ENCODE data around the gene CADM1.

Gene CADM1

DNA sequence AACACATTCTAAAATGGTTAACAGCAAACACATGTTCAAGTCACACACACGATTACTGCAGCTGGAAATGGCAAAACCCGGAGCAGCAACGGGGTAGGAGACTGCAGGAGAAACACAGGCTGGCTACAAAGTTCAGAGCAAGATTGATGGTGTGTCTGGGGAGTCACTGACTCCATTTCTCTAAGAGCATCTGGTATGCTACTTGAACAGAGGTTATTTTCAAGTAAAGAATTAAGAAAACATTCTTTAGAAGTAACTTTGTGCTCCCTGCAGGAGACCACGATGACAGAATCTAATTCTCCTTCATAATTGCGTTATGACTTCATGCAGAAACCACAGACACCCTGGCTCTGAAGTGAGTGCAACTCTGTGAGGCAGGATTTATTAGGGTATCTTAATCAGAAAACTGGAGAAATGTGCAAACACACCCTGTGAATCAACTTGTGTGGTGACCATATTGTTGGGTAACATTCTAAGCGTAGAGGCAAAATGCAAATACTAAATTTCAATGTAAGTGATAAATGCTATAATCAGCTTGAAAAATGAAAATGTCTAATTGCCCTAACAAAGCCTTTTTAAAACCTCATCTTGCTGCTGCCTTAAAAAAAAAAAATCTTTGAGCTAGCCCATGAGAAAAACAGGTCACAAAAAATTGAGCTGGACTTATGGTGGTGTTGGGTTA, 303.0 kb downstream of the CADM1 start:
- DNase-seq: no peak

- no peak for DNase-seq
Measured at GRCh38 chr11:115199481-115200069, 304.6 kb downstream of the CADM1 start.

DNA sequence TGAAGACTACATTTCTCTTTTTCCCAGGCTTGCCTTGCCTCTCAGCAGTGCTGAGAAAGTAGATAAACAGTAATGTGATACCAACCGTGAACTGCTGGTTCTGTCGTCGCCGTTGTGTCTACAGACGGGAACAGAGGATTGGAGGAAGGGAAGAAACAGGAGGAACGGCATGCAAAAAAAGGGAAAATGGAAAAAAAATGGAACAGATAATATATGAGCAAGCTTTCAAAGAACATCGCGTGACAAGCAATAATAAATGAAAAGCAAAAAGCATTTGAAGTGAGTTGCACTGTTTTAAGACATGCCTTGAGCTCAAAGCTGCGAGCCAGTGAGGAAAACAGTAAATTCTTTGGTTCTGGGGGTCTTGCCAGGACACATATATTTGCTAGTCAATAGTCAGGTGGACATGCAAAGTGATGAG, 305.9 kb downstream of the CADM1 start:
- no peak for DNase-seq

GRCh38 chr11:115197433-115197832, 306.8 kb downstream of the CADM1 start:
- no peak for DNase-seq

DNA sequence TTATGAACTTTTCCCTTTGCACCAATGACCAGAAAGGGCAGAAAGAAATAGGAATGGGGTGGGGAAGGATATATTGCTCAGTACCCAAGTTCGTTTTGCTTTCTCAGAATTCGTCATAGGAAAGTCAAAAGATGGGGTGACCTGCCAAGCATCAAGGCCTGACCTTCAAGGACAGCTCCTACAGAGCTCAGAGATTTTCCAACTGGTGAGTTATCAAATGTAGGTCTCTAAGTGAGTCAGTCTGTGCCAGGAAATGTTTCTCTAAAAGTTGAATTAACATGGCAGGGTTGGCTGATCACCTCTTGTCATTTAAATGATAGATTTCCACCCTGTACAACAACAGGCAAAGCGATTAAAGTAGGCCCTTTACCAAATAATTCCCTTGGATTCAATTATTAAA, 307.2 kb downstream of the CADM1 start:
- DNase-seq: no peak

- DNase-seq: no peak
Measured at GRCh38 chr11:115194802-115195110, 309.5 kb downstream of the CADM1 start.

DNA sequence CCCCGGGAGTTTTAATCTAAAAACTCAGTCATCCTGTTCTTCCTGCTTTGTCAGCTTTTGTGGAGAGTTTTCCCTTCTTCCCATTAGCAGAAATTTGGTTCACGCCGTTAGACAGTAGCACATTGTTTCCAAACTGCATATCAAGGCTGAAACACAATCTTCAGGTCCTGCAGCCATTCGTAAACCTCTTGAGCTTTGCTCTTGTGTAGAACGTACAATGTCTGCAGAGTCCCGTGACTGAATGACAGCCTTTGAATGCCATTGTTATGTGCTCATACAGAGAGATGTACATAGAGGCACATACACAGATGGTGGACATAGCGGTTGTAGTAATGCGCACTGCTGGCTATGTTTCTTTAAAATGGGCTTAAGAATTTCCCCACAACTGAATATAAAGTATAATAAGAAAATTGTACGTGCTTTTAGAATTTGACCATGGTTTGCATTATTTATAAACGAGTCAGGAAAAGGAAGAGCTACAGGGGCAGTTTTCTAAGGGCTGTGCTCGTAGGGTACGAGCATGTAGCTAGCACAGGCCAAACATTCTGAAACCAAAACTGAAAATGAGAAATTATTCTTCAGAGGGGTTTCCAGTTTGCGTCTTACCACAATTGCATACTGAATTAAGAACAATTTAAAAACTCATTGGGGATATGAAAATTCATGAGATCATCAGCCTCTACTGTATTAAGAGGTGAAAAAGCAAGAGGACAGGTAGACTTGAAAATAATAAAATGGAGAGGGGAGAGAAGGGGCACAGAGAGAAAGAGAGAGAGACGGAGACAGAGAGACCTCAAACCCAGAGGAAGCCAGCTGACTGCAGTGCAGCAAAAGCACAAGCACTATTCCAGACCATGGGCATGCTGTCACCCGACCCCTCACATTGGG, 310.1 kb downstream of the CADM1 start:
- DNase-seq: no peak

DNA sequence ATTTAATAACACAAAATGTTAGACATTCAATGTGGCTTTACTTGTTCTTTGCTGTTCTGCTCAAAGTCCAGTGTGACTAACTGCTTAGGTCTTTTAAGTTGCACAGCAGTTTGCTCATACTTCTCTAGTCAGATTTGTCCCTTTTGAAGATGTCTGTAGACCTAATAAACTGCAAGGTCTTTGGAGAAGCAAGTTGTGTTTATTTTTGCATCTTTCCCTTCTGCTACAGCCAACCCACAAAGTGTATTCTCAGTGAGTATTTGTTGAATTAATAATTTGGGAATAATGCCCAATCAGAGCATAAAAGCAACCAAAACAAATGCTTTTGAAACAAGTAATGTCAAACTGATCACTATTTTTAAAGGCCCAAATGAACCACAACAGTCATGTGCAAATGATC, 312.5 kb downstream of the CADM1 start:
- DNase-seq: no peak

- no peak for DNase-seq
Measured at GRCh38 chr11:115190196-115190595, 314.0 kb downstream of the CADM1 start.

DNA sequence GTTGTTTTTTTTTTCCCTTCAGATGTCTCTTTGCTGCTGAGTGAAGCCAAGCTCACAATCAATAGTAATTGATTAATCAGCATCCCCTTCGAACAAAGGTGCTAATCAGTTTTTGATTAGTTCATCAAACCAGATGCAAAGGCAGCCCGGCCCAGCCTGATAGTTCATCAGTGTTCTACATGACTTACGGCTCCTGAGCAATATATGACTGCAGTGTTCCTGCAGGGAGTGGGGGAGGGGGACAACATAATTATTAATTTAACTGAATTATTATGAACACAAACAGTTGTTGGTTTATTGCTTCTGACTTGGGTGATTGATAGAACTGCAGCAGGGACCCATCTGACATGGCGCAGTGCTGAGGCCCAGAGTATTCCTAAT, 315.3 kb downstream of the CADM1 start:
- no peak for DNase-seq

DNA sequence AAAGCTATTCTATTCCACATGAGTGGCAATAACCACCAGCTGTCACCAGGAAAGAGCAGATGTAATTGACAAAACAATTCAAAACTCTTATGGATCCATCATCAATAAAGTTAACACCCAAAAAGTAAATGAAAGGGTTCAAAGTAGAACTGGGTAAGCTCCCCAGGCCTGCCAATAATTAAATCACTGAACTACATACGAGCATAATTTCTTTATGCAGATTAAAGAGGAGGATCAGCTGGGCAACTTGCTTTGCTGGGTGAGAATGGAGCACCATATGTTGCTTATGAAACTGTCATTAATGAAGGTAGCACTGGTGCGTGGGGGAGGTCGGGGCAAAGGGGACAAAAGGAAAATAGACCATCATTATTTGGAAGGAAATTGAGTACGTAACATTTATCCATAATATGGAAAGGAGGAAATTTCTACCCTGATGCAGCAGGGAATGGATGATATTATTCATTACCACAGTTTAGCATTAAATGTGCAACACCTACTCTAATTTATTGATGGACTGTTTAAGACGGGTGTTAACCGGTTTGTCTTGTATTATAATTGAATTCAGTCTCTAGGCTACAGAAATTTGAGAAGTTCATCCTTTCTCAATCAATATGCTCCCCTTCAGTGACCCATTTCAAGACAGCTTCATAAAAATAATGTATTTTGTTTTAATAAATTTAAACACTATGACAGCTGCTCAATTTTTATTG, 315.9 kb downstream of the CADM1 start:
- no peak for DNase-seq

- no peak for DNase-seq
Measured at GRCh38 chr11:115185931-115186330, 318.3 kb downstream of the CADM1 start.

GRCh38 chr11:115185507-115185906, 318.7 kb downstream of the CADM1 start:
- DNase-seq: no peak

GRCh38 chr11:115184901-115185300, 319.3 kb downstream of the CADM1 start:
- DNase-seq: no peak

GRCh38 chr11:115183830-115184229, 320.4 kb downstream of the CADM1 start:
- DNase-seq: no peak

DNA sequence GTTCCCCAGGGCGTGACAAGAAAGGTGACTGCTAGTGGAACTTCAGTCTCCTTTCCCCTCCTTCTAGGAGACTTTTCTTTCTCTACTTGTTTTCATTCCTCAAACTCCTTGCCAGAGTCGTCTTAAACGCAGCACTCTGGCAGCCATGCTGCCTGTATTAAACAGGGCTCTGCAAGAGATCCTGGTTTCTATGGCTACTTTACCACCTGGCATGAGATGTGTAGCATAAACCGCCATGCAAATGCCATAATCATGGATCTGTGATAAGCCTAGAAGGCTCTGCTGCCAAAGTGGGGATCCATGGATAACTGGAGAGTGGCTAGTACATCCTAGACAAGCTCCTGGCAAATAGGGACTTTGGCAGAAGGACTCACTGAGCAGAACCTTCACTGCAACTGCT, 321.1 kb downstream of the CADM1 start:
- no peak for DNase-seq

GRCh38 chr11:115182282-115182955, 321.8 kb downstream of the CADM1 start:
- DNase-seq: no peak

GRCh38 chr11:115181538-115181937, 322.7 kb downstream of the CADM1 start:
- no peak for DNase-seq

GRCh38 chr11:115180272-115180671, 323.9 kb downstream of the CADM1 start:
- no peak for DNase-seq

- DNase-seq: no peak
Measured at GRCh38 chr11:115179636-115180035, 324.6 kb downstream of the CADM1 start.

DNA sequence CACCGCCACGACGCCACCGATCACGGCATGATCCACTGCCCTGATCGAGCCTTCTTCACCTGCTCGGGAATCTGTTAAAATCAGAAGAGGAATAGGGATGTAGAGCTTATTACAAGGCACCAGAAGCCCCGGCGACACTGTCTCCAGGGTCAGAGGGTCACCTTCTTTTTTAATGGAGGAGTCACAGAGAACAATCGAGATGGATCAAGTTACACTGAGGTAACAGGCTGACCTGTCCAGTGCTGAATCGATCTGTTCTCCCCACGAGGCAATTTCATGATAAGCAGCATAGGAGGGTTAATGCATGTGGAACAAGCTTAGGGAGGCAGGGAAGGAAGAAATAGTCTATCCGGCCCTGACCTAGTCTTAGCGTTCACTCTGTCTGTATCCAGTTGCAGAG, 325.5 kb downstream of the CADM1 start:
- DNase-seq: no peak

DNA sequence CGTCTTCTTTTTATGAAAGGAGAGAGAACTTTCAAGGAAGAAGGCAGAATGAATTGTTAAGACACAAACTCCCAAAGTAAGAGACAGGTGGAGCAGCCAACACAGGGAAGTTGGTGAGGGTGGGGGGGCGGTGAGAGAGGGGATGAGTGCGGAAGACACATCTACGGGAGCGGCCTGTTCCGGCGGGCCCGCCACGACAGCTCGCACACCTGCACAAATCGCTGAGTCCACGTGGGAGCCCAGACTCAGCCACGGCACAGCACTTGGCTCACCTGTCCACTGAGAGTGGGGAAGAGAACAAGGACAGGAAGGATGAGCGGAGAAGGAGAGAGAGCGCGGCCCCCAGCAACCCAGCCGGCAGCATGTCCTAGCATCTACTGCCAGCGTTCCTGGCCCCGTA, 331.1 kb downstream of the CADM1 start:
- no peak for DNase-seq
